Type B pancreatic cell (in vitro differentiated cells): Measurements from ENCODE around the gene PDGFD. TPM values are rescaled to one million over a fixed set of nuclear protein-coding genes. Genes with fewer than 3 reads are reported as not detected.

Source experiments
- DNase-seq: peaks from one replicate; pipeline ENCODE4 v3.0.0; 2021; ENCODE audit warnings: mixed read lengths; ENCODE audit not compliant: unreplicated experiment; ENCODE audit errors: extremely low spot score
- H3K27ac Mint-ChIP-seq: 2 replicates; pipeline ENCODE4 v1.8.0; 2021; ENCODE audit warnings: mild to moderate bottlenecking, mixed read lengths
- H3K27me3 Mint-ChIP-seq: 2 replicates; pipeline ENCODE4 v1.8.0; 2021; ENCODE audit warnings: mixed read lengths
- H3K36me3 Mint-ChIP-seq: 2 replicates; pipeline ENCODE4 v1.8.0; 2021; ENCODE audit warnings: mixed read lengths
- H3K4me1 Mint-ChIP-seq: one replicate; pipeline ENCODE4 v1.8.0; 2021; ENCODE audit warnings: mixed read lengths; ENCODE audit not compliant: unreplicated experiment
- H3K4me3 Mint-ChIP-seq: 2 replicates; pipeline ENCODE4 v1.8.0; 2021; ENCODE audit warnings: mild to moderate bottlenecking, mixed read lengths
- H3K9me3 Mint-ChIP-seq: 2 replicates; pipeline ENCODE4 v1.8.0; 2021; ENCODE audit warnings: mixed read lengths
- total RNA-seq: library from RNA; stranded (reverse); gene quantifications from 2 replicates; pipeline ENCODE4 v1.2.1, GENCODE V29; 2021; ENCODE audit warnings: low replicate concordance
- TF ChIP-seq, protein P1 (sequence below): fragments of 200-600 bp; sonication (generic); conservative IDR thresholded peaks from 2 replicates; pipeline ENCODE4 v1.5.0; 2021; ENCODE audit warnings: antibody characterized with exemption, mild to moderate bottlenecking

The PDGFD gene
- total RNA-seq, 1 donor from 2014 or later: 17.8 TPM

DNA sequence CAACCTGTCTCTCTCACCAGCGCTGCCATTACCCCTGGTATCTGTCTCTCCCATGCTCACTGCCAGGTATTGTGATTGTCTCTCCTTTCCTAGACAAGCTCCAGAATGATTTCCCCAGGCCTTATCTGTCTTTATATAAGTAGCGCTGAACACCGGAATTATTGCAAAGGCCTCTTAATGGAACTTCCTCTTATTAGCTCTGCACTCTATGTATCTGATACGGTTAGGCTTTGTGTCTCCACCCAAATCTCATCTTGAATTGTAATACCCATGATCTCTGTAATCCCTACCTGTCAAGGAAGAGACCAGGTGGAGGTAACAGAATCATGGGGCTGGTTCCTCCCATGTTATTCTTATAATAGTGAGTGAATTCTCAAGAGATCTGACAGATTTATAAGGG, 88.2 kb downstream of the PDGFD start:
- Mint-ChIP-seq H3K9me3 (no peaks in the 10 kb centered on the region), H3K4me3 (no peak overlapping the region), H3K27ac (no peak overlapping the region), H3K4me1 (no peaks in the 10 kb centered on the region), H3K27me3 (no peaks in the 10 kb centered on the region), H3K36me3 (no peaks in the 10 kb centered on the region)
- no peak for DNase-seq
- TF ChIP-seq, protein P1, sequence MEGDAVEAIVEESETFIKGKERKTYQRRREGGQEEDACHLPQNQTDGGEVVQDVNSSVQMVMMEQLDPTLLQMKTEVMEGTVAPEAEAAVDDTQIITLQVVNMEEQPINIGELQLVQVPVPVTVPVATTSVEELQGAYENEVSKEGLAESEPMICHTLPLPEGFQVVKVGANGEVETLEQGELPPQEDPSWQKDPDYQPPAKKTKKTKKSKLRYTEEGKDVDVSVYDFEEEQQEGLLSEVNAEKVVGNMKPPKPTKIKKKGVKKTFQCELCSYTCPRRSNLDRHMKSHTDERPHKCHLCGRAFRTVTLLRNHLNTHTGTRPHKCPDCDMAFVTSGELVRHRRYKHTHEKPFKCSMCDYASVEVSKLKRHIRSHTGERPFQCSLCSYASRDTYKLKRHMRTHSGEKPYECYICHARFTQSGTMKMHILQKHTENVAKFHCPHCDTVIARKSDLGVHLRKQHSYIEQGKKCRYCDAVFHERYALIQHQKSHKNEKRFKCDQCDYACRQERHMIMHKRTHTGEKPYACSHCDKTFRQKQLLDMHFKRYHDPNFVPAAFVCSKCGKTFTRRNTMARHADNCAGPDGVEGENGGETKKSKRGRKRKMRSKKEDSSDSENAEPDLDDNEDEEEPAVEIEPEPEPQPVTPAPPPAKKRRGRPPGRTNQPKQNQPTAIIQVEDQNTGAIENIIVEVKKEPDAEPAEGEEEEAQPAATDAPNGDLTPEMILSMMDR: no peak

DNA sequence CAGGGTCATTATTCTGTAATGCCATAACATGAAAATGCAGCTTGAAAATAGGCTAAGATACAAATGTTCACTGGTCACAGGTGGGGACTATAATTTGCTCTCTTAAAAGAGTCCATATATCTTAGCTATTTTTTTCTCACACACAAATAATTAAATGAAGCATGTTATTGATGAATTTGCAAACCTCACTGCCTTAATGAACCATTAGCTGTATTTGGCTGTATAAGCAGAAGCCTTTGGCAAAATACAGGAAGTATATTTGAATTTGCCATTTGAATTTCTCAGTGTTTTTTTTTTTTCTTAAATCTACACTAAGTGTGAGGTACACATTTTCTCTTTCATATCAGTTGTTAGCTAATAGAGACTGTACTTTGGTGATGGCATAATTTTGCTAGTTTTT, 88.9 kb downstream of the PDGFD start:
- no peak overlapping the region for H3K27ac Mint-ChIP-seq
- no peak for DNase-seq
- no peaks in the 10 kb centered on the region for H3K27me3 Mint-ChIP-seq
- no peaks in the 10 kb centered on the region for H3K4me1 Mint-ChIP-seq
- H3K9me3 Mint-ChIP-seq: no peaks in the 10 kb centered on the region
- H3K36me3 Mint-ChIP-seq: no peaks in the 10 kb centered on the region
- no peak overlapping the region for H3K4me3 Mint-ChIP-seq
- TF ChIP-seq, protein P1: no peak

DNA sequence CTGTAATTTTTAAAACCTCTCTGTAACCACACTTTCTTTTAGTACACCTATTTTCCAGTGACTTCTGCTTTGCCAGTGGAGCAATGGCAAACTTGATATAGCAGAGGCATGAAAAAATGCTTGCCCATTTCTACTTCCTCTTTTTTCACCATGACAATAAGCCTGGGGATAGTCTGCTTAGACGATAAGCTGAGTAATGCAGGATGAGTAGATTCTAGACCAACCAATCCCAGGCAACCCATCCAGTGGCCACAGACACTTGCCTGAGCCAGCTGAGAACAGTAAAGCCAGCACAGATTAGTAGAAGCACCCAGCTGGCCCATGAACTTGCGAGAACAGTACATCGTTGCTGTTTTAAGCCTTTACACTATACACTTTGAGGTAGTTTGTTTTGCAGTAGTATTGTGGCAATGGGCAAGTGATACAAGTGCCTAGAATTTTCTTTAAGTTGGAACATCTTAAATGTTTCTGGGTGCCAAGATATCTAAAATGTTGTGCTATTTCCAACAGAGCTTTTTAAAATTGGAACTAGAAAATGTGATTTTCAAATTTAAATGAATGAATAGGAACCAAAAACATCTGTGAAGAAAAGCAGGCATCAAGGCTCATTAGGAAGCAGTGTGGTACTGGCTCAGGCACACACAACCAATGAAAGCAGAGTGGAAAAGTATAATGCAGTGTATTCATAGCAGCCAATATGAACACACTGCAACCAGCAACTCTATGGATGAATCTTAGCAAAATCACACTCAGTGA, 89.8 kb downstream of the PDGFD start:
- Mint-ChIP-seq H3K4me1 (no peaks in the 10 kb centered on the region), H3K4me3 (no peak overlapping the region), H3K36me3 (no peaks in the 10 kb centered on the region), H3K27ac (no peak overlapping the region), H3K27me3 (no peaks in the 10 kb centered on the region), H3K9me3 (no peaks in the 10 kb centered on the region)
- no peak for DNase-seq
- TF ChIP-seq, protein P1: no peak

DNA sequence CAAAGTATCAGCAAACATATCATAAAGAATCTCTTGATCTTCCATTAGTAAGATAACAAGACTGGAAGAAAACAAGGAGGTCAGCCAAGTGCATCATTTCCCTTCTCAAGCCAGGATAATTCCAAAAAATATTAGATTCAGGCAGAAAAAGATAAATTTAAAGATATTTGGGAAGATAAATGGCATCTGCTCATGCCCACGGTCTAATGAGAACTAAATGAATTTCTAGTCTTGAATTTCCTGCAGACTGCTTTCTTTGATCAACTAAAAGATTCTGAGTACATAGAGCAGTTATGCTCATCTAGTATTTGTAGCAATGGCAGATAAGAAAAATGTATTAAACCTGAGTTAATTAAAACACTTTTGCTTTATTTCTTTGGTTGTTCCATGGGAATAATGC, 96.4 kb downstream of the PDGFD start:
- no peak for DNase-seq
- Mint-ChIP-seq H3K27ac (no peak overlapping the region), H3K27me3 (no peaks in the 10 kb centered on the region), H3K36me3 (no peaks in the 10 kb centered on the region), H3K4me3 (no peak overlapping the region), H3K4me1 (no peaks in the 10 kb centered on the region), H3K9me3 (no peaks in the 10 kb centered on the region)
- TF ChIP-seq, protein P1: no peak

DNA sequence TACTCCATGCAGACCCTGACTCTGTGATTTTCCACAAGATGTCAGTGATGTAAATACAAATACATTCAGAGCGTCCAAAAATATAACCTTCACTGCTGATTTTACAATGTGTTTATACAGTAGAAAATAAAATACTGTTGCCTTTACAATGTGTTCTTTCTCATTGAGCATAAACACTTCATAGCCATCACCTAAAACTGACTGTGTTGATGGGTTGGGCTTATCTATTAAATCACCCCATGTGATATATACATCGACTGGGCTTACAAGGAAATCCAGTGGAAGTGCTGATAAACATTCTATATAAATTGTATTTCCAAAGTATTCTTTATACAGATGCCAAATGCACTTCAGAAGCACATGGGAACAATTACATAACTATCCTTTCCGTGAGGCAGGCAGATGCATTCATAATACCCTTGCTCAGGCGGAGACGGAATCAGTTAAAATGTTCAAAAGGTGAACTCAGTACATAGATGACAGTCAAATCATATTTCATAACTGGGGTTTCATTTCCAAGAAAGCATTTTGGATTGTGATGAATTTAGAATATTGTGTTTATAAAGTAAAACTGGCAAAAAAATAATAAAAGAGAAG, 99.8 kb downstream of the PDGFD start:
- Mint-ChIP-seq H3K4me1 (peaks cover 4% of the 10 kb centered on the region), H3K9me3 (no peaks in the 10 kb centered on the region), H3K27ac (no peak overlapping the region), H3K36me3 (no peaks in the 10 kb centered on the region), H3K27me3 (no peaks in the 10 kb centered on the region), H3K4me3 (no peak overlapping the region)
- no peak for DNase-seq
- TF ChIP-seq, protein P1: no peak
